Keratinocyte (primary cell): ENCODE measurements around the gene ACBD6. TPM values are rescaled to one million over a fixed set of nuclear protein-coding genes. Genes with fewer than 3 reads are reported as not detected.

Source experiments
- DNase-seq: peaks from one replicate; pipeline ENCODE4 v3.0.0-alpha.2; 2011; ENCODE audit warnings: low read depth, missing footprints, low spot score
- FAIRE-seq: peaks from 2 replicates; lab custom pipeline; 2011; peaks lifted over from hg19 to GRCh38; lab: Jason Lieb, UNC
- H2AFZ ChIP-seq: 2 replicates; pipeline ENCODE4 v1.6.0; 2012; ENCODE audit warnings: low read length, control low read depth, inconsistent platforms; ENCODE audit not compliant: control insufficient read depth
- H3K27ac ChIP-seq: 2 replicates; pipeline ENCODE4 v1.5.1; 2011; ENCODE audit warnings: low read length; ENCODE audit not compliant: control insufficient read depth, insufficient read depth
- H3K27me3 ChIP-seq: 3 replicates; pipeline ENCODE4 v1.6.0; 2011; ENCODE audit warnings: low read length; ENCODE audit not compliant: control insufficient read depth, insufficient read depth; ENCODE audit errors: extremely low read depth
- H3K36me3 ChIP-seq, 2 experiments: 2 replicates in 1 of 2; 3 replicates in 1 of 2; pipeline ENCODE4 v1.5.1; 2011; ENCODE audit warnings: low read length in 2 of 2, mild to moderate bottlenecking in 1 of 2; ENCODE audit not compliant: control insufficient read depth in 2 of 2, insufficient read depth in 2 of 2; ENCODE audit errors: extremely low read depth in 1 of 2
- H3K4me1 ChIP-seq: 3 replicates; pipeline ENCODE4 v1.5.1; 2011; ENCODE audit warnings: low read length; ENCODE audit not compliant: control insufficient read depth, insufficient read depth; ENCODE audit errors: extremely low read depth
- H3K4me2 ChIP-seq: 3 replicates; pipeline ENCODE4 v1.6.0; 2011; ENCODE audit warnings: low read depth, low read length; ENCODE audit not compliant: control insufficient read depth, insufficient read depth; ENCODE audit errors: extremely low read depth
- H3K4me3 ChIP-seq, 3 experiments: fragments of 200-600 bp in 1 of 3; sonication (generic) in 1 of 3; 2 replicates in 2 of 3; 3 replicates in 1 of 3; pipeline ENCODE4 v1.5.1; 2011 to 2016; ENCODE audit warnings: low read length in 3 of 3, mild to moderate bottlenecking in 3 of 3, control low read depth in 2 of 3, inconsistent platforms in 1 of 3, low read depth in 1 of 3, mixed read lengths in 1 of 3, mixed run types in 1 of 3, moderate library complexity in 1 of 3; ENCODE audit not compliant: control insufficient read depth in 2 of 3, insufficient read depth in 2 of 3; ENCODE audit errors: extremely low read depth in 1 of 3
- H3K79me2 ChIP-seq: 2 replicates; pipeline ENCODE4 v1.6.0; 2012; ENCODE audit warnings: low read length; ENCODE audit not compliant: control insufficient read depth, insufficient read depth
- H3K9ac ChIP-seq: 3 replicates; pipeline ENCODE4 v1.6.0; 2011; ENCODE audit warnings: low read length; ENCODE audit not compliant: control insufficient read depth, insufficient read depth; ENCODE audit errors: extremely low read depth
- H3K9me1 ChIP-seq: 3 replicates; pipeline ENCODE4 v1.6.0; 2011; ENCODE audit warnings: low read length; ENCODE audit not compliant: control insufficient read depth, insufficient read depth; ENCODE audit errors: extremely low read depth
- H3K9me3 ChIP-seq: 2 replicates; pipeline ENCODE4 v1.5.1; 2012; ENCODE audit warnings: low read depth, low read length; ENCODE audit not compliant: control insufficient read depth
- H4K20me1 ChIP-seq: 3 replicates; pipeline ENCODE4 v1.6.0; 2011; ENCODE audit warnings: low read length; ENCODE audit not compliant: control insufficient read depth, insufficient read depth; ENCODE audit errors: extremely low read depth
- EZH2 ChIP-seq: IDR thresholded peaks from one replicate; pipeline ENCODE4 v1.6.1; 2012; ENCODE audit warnings: inconsistent platforms, mild to moderate bottlenecking, low read length, moderate library complexity
- dilution Hi-C: fragments of 300-500 bp; cut with MboI; formaldehyde crosslinking; loops from one replicate; pipeline ENCODE4 v1.7.0; 2020; ENCODE audit warnings: low sequenced_read_pairs; ENCODE audit not compliant: extremely low pct_ligation_motif_present
- polyA plus RNA-seq, 5 experiments: library from polyadenylated mRNA; depleted of rRNA in 3 of 5; stranded (reverse) in 3 of 5; stranded (forward) in 1 of 5; unstranded in 1 of 5; fragments of >200 nt; gene quantifications; 1 replicate in 1 of 5; 2 replicates in 3 of 5; 3 replicates in 1 of 5; pipeline versions ENCODE4 v1.2.1 to v1.2.3, GENCODE V29; 2011 to 2012; ENCODE audit warnings: missing spikeins in 2 of 5, low read depth in 1 of 5, low replicate concordance in 1 of 5
- TF ChIP-seq, protein P1 (sequence below), 3 experiments: IDR thresholded peaks in 1 of 3; conservative IDR thresholded peaks in 1 of 3; optimal IDR thresholded peaks in 1 of 3; 2 replicates in 2 of 3; 3 replicates in 1 of 3; pipeline versions ENCODE3 to v1.5.1; 2011; ENCODE audit warnings: low read length in 3 of 3, mild to moderate bottlenecking in 3 of 3, moderate library complexity in 2 of 3, control low read depth in 1 of 3, inconsistent platforms in 1 of 3; ENCODE audit not compliant: insufficient read depth in 2 of 3; ENCODE audit errors: extremely low read depth in 1 of 3

The ACBD6 gene
- polyA plus RNA-seq, 1 donor (not counting 4 experiments of a cell fraction or from before 2014, with no cell fraction given) = 47.5 TPM

DNA sequence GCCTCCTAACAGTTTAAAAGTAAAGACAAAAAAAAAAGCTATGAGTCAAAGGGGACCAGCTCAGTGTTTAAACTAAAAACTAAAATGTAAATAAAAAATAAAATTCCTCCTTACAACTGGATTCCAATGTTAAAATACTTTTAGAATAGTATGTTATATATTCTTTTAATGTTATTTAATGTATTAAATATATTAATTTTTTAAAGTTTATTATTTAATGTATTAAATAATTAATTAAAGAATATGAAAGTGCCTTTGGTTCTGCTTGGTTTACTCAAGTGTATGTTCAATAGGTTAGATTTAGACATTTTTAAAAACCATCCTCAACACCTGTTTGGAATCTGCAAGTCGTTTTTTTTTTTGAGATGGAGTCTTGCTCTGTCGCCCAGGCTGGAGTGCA is 13.1 kb downstream of the ACBD6 start:
- dilution Hi-C loops = no loop called here
- DNase-seq = no peak
- TF ChIP-seq, protein P1, sequence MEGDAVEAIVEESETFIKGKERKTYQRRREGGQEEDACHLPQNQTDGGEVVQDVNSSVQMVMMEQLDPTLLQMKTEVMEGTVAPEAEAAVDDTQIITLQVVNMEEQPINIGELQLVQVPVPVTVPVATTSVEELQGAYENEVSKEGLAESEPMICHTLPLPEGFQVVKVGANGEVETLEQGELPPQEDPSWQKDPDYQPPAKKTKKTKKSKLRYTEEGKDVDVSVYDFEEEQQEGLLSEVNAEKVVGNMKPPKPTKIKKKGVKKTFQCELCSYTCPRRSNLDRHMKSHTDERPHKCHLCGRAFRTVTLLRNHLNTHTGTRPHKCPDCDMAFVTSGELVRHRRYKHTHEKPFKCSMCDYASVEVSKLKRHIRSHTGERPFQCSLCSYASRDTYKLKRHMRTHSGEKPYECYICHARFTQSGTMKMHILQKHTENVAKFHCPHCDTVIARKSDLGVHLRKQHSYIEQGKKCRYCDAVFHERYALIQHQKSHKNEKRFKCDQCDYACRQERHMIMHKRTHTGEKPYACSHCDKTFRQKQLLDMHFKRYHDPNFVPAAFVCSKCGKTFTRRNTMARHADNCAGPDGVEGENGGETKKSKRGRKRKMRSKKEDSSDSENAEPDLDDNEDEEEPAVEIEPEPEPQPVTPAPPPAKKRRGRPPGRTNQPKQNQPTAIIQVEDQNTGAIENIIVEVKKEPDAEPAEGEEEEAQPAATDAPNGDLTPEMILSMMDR (optimal IDR thresholded peaks at IDR 0.05 in 1 of 3, IDR thresholded peaks at IDR 0.05 in 1 of 3, conservative IDR thresholded peaks at IDR 0.05 in 1 of 3; ENCODE audit: extremely low read depth in 1 of 3, insufficient read depth in 2 of 3, low read length in 3 of 3) = no peak
- no peak for TF ChIP-seq EZH2
- Histone ChIP-seq H3K27ac (no peak overlapping the region), H3K36me3 (peaks cover 4 to 9% of the 10 kb centered on the region in 2 experiments), H3K9ac (no peak overlapping the region), H3K9me3 (no peaks in the 10 kb centered on the region), H2AFZ (no peak overlapping the region), H3K27me3 (no peaks in the 10 kb centered on the region), H3K9me1 (no peaks in the 10 kb centered on the region), H3K79me2 (peaks cover 4% of the 10 kb centered on the region), H3K4me1 (no peaks in the 10 kb centered on the region), H3K4me3 (no peak overlapping the region), H4K20me1 (no peaks in the 10 kb centered on the region), H3K4me2 (no peak overlapping the region)
- no peak for FAIRE-seq

DNA sequence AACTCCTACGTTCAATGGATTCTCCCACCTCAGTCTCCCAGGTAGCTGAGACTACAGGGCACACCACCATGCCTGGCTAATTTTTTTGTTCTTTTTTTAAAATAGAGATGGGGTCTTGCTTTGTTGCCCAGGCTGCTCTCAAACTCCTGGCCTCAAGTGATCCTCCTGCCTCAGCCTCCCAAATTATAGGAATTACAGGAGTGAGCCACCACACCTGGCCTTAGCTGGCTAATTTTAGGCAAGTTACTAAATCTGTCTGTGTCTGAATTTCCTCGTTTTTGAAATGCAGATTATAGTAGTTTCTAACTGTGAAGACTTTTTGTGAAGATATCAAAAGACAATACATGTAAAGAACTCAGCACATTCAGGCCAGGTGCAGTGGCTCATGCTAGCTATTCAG is 13.7 kb downstream of the ACBD6 start:
- Histone ChIP-seq H3K36me3 (peaks cover 4 to 9% of the 10 kb centered on the region in 2 experiments), H3K4me1 (no peaks in the 10 kb centered on the region), H3K79me2 (peaks cover 2% of the 10 kb centered on the region), H3K27me3 (no peaks in the 10 kb centered on the region), H3K27ac (no peak overlapping the region), H3K9me1 (no peaks in the 10 kb centered on the region), H3K4me3 (no peak overlapping the region), H3K4me2 (no peak overlapping the region), H2AFZ (no peak overlapping the region), H3K9me3 (no peaks in the 10 kb centered on the region), H3K9ac (no peak overlapping the region), H4K20me1 (no peaks in the 10 kb centered on the region)
- no peak for DNase-seq
- FAIRE-seq = no peak
- dilution Hi-C loops = no loop called here
- TF ChIP-seq, protein P1 (optimal IDR thresholded peaks at IDR 0.05 in 1 of 3, IDR thresholded peaks at IDR 0.05 in 1 of 3, conservative IDR thresholded peaks at IDR 0.05 in 1 of 3; ENCODE audit: extremely low read depth in 1 of 3, insufficient read depth in 2 of 3, low read length in 3 of 3) = no peak
- TF ChIP-seq EZH2 = no peak
